ENCODE measurements around the gene IRF9. TPM values are rescaled to one million over a fixed set of nuclear protein-coding genes. Genes with fewer than 3 reads are reported as not detected.

The IRF9 gene
- total RNA-seq, 1 donor from 2014 or later = 12.2 TPM

- DNase-seq (ENCODE audit: low spot score in 2 of 2) = no peak
- no peak for FAIRE-seq
Measured at GRCh38 chr14:24172261-24172860, 11.3 kb downstream of the IRF9 start.

- FAIRE-seq (no peak), DNase-seq (ENCODE audit: low spot score in 2 of 2) (no peak)
Measured at GRCh38 chr14:24172871-24173281, 11.8 kb downstream of the IRF9 start.

- DNase-seq (ENCODE audit: low spot score in 2 of 2) = no peak
- no peak for FAIRE-seq
Measured at GRCh38 chr14:24176599-24176998, 15.5 kb downstream of the IRF9 start.

DNA sequence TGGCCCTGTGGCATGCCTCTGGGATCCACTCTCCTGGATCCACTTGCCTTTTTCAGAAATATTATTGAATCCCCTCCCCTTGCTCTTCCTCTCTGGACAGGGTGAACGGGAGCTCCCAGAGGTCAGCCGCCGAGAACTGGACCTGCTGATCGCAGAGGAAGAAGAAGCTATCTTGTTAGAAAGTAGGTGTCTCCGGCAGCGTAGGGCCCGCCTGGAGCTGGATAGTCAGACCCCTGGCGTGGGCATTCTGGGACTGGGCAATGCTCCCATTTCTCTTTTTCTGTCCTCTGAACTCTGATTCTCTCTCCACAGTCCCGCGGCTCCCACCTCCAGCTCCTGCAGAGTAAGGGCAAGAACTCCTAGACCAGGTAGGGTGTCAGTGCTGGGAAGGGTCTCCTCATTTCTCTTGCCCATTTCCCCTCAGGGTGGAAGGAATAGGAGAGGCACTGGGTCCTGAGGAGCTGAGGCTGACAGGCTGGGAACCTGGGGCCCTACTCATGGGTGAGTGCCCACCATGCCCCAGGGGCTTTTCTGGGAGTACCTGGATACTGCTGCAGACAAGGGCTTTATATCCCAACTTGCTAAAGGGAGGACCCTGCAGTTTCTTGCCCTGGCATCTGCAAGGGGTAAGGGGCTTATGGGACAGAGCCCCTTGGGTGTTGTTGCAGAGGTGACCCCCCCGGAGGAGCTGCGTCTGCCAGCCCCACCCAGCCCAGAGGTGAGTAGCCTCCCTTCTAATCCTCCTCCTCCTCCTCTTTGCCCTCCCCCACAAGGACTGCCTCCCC is 16.2 kb downstream of the IRF9 start:
- FAIRE-seq = no peak
- DNase-seq (ENCODE audit: low spot score in 2 of 2) = no peak

- DNase-seq (ENCODE audit: low spot score in 2 of 2) = no peak
- no peak for FAIRE-seq
Measured at GRCh38 chr14:24177891-24178290, 16.8 kb downstream of the IRF9 start.

DNA sequence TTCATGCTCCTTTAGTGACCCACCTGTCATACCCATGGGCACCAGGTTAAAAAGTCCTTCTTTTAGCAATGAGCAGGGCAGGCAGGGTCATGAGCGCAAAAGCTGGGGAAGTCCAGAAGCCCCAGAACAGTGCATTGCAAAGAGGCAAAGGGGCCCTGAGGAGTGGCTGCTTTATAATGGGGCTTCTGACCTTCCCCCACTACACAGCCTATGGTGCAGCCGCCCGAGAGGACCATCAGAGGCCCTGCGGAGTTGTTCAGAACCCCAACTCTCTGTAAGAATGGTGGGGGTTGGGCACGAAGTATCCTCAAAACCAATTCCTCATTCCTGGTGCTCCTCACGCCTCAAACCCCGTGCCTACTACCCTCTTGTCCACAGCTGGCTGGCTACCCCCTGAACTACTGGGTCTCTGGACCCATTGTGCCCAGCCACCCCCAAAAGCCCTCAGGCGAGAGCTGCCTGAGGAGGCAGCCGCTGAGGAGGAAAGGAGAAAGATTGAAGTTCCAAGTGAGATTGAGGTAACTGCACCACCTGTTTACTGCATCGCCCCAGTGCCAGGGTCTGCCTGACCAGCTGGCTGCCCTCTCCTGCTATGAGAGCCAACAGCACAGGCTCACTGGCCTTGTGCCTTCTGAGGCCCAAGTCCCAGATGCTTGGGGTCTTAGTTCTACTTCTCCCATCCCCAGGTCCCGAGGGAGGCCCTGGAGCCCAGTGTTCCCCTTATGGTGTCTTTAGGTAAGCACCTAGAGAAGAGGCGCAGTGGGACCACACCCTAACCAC is 17.5 kb downstream of the IRF9 start:
- FAIRE-seq (no peak), DNase-seq (ENCODE audit: low spot score in 2 of 2) (no peak)

DNA sequence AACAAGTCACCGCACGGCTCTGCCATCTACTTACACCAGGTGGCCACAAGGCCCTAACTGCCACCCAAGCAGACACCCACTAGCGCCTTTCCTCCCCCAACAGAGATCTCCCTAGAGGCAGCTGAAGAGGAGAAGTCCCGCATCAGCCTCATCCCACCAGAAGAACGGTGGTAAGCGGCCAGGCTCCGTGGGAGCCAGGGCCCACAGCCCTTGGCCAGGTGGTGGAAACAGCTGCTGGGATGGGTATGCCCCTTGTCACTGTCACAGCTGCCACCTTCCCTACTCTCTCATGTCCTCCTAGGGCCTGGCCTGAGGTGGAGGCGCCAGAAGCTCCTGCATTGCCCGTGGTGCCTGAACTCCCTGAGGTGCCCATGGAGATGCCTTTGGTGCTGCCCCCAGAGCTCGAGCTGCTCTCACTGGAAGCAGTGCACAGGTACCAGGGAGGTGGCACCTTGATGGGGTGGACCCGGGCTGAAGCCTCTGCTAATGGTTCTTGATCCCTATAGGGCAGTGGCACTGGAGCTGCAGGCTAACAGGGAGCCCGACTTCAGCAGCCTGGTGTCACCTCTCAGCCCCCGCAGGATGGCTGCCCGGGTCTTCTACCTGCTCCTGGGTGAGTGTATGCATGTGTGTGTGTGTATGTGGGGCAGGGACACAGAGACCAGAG is 18.4 kb downstream of the IRF9 start:
- DNase-seq (ENCODE audit: low spot score in 2 of 2) = no peak
- FAIRE-seq = no peak

GRCh38 chr14:24179961-24180796 is 19.1 kb downstream of the IRF9 start:
- FAIRE-seq (no peak), DNase-seq (ENCODE audit: low spot score in 2 of 2) (peak in 1 of 2 donors; percentile 59)

DNA sequence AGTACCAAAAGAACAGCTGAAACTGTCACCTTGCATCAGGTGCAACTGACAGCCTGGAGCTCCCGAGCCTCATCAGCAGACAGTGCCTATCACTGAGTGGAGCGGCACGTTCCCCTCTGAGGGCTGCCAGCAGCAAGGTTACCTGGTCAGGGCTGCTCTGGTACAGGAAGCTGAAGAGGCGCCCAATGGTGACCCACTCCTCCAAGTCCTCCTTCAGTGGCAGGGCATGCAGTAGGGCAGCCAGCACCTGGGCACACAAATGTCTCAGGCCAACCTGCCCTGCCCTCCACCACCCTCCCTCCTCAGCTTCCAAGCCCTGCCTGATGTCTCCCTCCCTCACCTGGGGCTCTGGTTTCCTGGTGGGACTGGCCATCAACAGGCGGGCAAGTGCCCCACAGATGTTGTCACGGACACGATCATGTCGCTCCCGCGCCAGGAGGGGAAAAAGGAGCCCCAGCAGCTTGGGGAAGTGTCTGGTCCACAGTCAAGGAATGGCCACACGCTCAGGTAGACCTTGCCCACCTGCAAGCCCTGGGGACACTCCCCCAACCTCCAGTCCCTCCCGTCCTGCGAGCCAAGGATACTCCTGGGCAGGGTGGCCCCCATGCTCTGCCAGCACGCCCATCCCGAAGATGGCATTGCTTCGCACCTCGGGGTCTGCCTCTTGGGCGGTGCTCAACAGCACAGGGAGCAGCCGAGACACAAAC is 20.5 kb downstream of the IRF9 start:
- DNase-seq (ENCODE audit: low spot score in 2 of 2) (no peak), FAIRE-seq (no peak)

DNA sequence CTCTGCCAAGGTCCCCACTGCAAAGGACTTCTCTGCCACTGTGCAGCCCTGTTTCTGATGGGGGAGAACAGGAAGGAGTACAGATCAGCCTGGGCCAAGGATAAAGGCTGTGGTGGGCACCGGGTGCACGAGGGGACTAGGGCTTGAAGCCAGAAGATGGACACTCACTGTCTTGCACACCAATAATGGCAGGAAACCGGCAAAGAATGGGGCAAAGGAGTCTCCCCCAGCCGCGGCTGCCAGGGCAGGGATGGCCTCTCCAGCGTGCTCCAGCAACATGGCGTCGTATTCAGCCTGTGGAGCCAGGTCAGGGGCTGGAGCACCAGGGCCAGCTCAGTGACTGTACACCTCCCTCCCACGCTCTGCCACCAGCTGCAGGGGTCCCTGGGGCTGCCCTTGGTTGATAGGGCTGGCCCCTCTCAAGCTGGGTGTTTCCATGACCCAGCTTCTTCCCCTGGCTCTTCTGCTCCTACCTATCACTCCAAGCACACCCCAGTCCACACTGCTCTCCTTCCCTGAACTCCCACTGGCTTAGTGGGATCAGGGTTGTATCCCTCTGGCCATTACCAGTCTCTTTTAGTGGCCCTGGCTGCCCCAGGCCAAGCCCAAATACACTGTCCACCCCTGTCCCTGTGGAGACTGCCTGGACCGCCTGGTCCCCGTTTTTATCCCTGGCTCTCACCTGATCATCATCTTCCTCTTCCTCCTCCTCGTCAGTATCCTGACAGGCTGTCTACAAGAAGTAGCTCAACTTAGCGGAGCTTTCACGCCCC is 21.2 kb downstream of the IRF9 start:
- no peak for FAIRE-seq

GRCh38 chr14:24183014-24183481 is 22.0 kb downstream of the IRF9 start:
- FAIRE-seq (no peak), DNase-seq (ENCODE audit: low spot score in 2 of 2) (no peak)

More for the DNA sequence above, 21.2 kb downstream of the IRF9 start:
- no peak for DNase-seq (ENCODE audit: low spot score in 2 of 2)

- no peak for FAIRE-seq
- DNase-seq (ENCODE audit: low spot score in 2 of 2) = no peak
Measured at GRCh38 chr14:24184104-24184970, 23.3 kb downstream of the IRF9 start.

- FAIRE-seq (no peak), DNase-seq (ENCODE audit: low spot score in 2 of 2) (no peak)
Measured at GRCh38 chr14:24185026-24185425, 24.0 kb downstream of the IRF9 start.

GRCh38 chr14:24185741-24186140 is 24.7 kb downstream of the IRF9 start:
- no peak for FAIRE-seq
- DNase-seq (ENCODE audit: low spot score in 2 of 2) = no peak

GRCh38 chr14:24186831-24187538 is 25.9 kb downstream of the IRF9 start:
- FAIRE-seq = no peak
- DNase-seq (ENCODE audit: low spot score in 2 of 2) = no peak

DNA sequence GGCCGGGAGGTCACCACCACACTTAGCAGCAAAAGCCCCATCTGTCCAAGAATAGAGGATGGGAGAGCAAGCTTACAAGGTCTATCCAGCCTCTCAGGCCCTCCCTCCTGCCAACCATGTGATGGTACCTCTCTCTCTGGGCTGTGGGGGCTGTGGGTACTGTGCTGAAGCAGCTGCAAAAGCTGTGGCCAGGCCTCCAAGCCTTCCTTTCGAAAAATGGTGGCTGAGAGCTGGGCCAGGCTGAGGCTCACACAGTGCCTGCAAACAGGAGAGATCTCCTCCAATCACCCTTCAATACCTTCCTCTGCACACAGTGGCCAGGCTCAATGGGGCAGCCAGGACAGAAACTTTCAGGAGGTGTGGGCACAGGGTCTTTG is 26.5 kb downstream of the IRF9 start:
- no peak for FAIRE-seq
- DNase-seq (ENCODE audit: low spot score in 2 of 2) = no peak
